ENCODE results near the gene ANAPC15. TPM values are rescaled to one million over a fixed set of nuclear protein-coding genes. Genes with fewer than 3 reads are reported as not detected.

The ANAPC15 gene
- total RNA-seq, 1 donor, result 21.7 TPM

GRCh38 chr11:72119198-72119597, 6.7 kb upstream of the ANAPC15 start:
- no peak for TF ChIP-seq CTCF (IDR thresholded peaks at IDR 0.05; ENCODE audit: extremely low read depth, low read depth, low read length)
- Histone ChIP-seq H3K4me3 (ENCODE audit: insufficient read depth, low read length) (no peak overlapping the region), H3K4me2 (ENCODE audit: insufficient read depth, low read length) (no peak overlapping the region), H3K79me2 (ENCODE audit: insufficient read depth, low read length) (peaks cover 8% of the 10 kb centered on the region), H3K27me3 (ENCODE audit: insufficient read depth, low read length) (no peaks in the 10 kb centered on the region), H3K4me1 (ENCODE audit: insufficient read depth, low read length) (peaks cover 14% of the 10 kb centered on the region), H3K36me3 (ENCODE audit: insufficient read depth, low read length) (no peaks in the 10 kb centered on the region), H3K27ac (ENCODE audit: low read depth, low read length) (no peak overlapping the region), H2AFZ (ENCODE audit: low read length) (no peak overlapping the region), H3K9me3 (ENCODE audit: low read depth, low read length) (no peaks in the 10 kb centered on the region), H4K20me1 (ENCODE audit: insufficient read depth, low read length) (no peaks in the 10 kb centered on the region)
- no peak for DNase-seq (ENCODE audit: insufficient read length, low spot score, missing footprints)

- no peak for TF ChIP-seq CTCF (IDR thresholded peaks at IDR 0.05; ENCODE audit: extremely low read depth, low read depth, low read length)
- Histone ChIP-seq H4K20me1 (ENCODE audit: insufficient read depth, low read length) (no peaks in the 10 kb centered on the region), H3K27ac (ENCODE audit: low read depth, low read length) (no peak overlapping the region), H3K79me2 (ENCODE audit: insufficient read depth, low read length) (peaks cover 8% of the 10 kb centered on the region), H3K4me3 (ENCODE audit: insufficient read depth, low read length) (no peak overlapping the region), H2AFZ (ENCODE audit: low read length) (peak overlapping the region; percentile 58), H3K36me3 (ENCODE audit: insufficient read depth, low read length) (no peaks in the 10 kb centered on the region), H3K4me2 (ENCODE audit: insufficient read depth, low read length) (no peak overlapping the region), H3K27me3 (ENCODE audit: insufficient read depth, low read length) (no peaks in the 10 kb centered on the region), H3K4me1 (ENCODE audit: insufficient read depth, low read length) (peaks cover 33% of the 10 kb centered on the region), H3K9me3 (ENCODE audit: low read depth, low read length) (no peaks in the 10 kb centered on the region)
- DNase-seq (ENCODE audit: insufficient read length, low spot score, missing footprints), result no peak
Observed at GRCh38 chr11:72116019-72116755, 3.7 kb upstream of the ANAPC15 start.

- Histone ChIP-seq H3K4me1 (ENCODE audit: insufficient read depth, low read length) (peaks cover 33% of the 10 kb centered on the region), H3K4me2 (ENCODE audit: insufficient read depth, low read length) (peak overlapping the region; percentile 14), H3K36me3 (ENCODE audit: insufficient read depth, low read length) (no peaks in the 10 kb centered on the region), H3K27ac (ENCODE audit: low read depth, low read length) (peak overlapping the region; percentile 100), H2AFZ (ENCODE audit: low read length) (peak overlapping the region; percentile 82), H3K79me2 (ENCODE audit: insufficient read depth, low read length) (peaks cover 8% of the 10 kb centered on the region), H3K27me3 (ENCODE audit: insufficient read depth, low read length) (no peaks in the 10 kb centered on the region), H4K20me1 (ENCODE audit: insufficient read depth, low read length) (no peaks in the 10 kb centered on the region), H3K9me3 (ENCODE audit: low read depth, low read length) (no peaks in the 10 kb centered on the region), H3K4me3 (ENCODE audit: insufficient read depth, low read length) (no peak overlapping the region)
- TF ChIP-seq CTCF (IDR thresholded peaks at IDR 0.05; ENCODE audit: extremely low read depth, low read depth, low read length), result no peak
- peak; percentile 75 for DNase-seq (ENCODE audit: insufficient read length, low spot score, missing footprints)
Observed at GRCh38 chr11:72114570-72114969, 2.1 kb upstream of the ANAPC15 start.

- no peak for TF ChIP-seq CTCF (IDR thresholded peaks at IDR 0.05; ENCODE audit: extremely low read depth, low read depth, low read length)
- Histone ChIP-seq H3K4me3 (ENCODE audit: insufficient read depth, low read length) (peak overlapping the region; percentile 91), H4K20me1 (ENCODE audit: insufficient read depth, low read length) (no peaks in the 10 kb centered on the region), H3K27ac (ENCODE audit: low read depth, low read length) (peak overlapping the region; percentile 100), H3K36me3 (ENCODE audit: insufficient read depth, low read length) (no peaks in the 10 kb centered on the region), H3K9me3 (ENCODE audit: low read depth, low read length) (no peaks in the 10 kb centered on the region), H2AFZ (ENCODE audit: low read length) (peak overlapping the region; percentile 97), H3K4me1 (ENCODE audit: insufficient read depth, low read length) (peaks cover 33% of the 10 kb centered on the region), H3K27me3 (ENCODE audit: insufficient read depth, low read length) (no peaks in the 10 kb centered on the region), H3K79me2 (ENCODE audit: insufficient read depth, low read length) (peaks cover 8% of the 10 kb centered on the region), H3K4me2 (ENCODE audit: insufficient read depth, low read length) (peak overlapping the region; percentile 96)
- DNase-seq (ENCODE audit: insufficient read length, low spot score, missing footprints), result peak; percentile 84
Observed at GRCh38 chr11:72112978-72113808, 698 bp upstream of the ANAPC15 start.
